GM23248 (cell line): ENCODE measurements around the gene PTPRD. TPM values are rescaled to one million over a fixed set of nuclear protein-coding genes. Genes with fewer than 3 reads are reported as not detected.
"Not testable (repeated sequence)": the region's sequence is repeated elsewhere in the genome, so short reads cannot be mapped to it uniquely, and the experiment has no call there.

Experiments
- DNase-seq: peaks from one replicate; pipeline ENCODE4 v3.0.0-alpha.2; 2015
- H2AFZ ChIP-seq: fragments of 200-600 bp; sonication (generic); 2 replicates; pipeline ENCODE4 v1.6.1; 2016; ENCODE audit warnings: antibody characterized with exemption
- H3F3A ChIP-seq: fragments of 200-600 bp; sonication (generic); 2 replicates; pipeline ENCODE4 v1.6.1; 2016; ENCODE audit warnings: mild to moderate bottlenecking, antibody characterized with exemption, mixed run types; ENCODE audit not compliant: insufficient read depth
- H3K27ac ChIP-seq: fragments of 200-600 bp; sonication (generic); 2 replicates; pipeline ENCODE4 v1.5.1; 2016; ENCODE audit warnings: mild to moderate bottlenecking
- H3K27me3 ChIP-seq: fragments of 200-600 bp; sonication (generic); replicated peaks from 2 replicates; pipeline ENCODE4 v1.6.1; 2016; ENCODE audit warnings: mild to moderate bottlenecking; ENCODE audit not compliant: insufficient read depth
- H3K36me3 ChIP-seq: fragments of 200-600 bp; sonication (generic); 2 replicates; pipeline ENCODE4 v1.6.1; 2016; ENCODE audit warnings: low read depth, mild to moderate bottlenecking
- H3K4me1 ChIP-seq: fragments of 200-600 bp; sonication (generic); 2 replicates; pipeline ENCODE4 v1.6.1; 2016; ENCODE audit warnings: mild to moderate bottlenecking; ENCODE audit not compliant: insufficient read depth
- H3K4me2 ChIP-seq: fragments of 200-600 bp; sonication (generic); one replicate; pipeline ENCODE4 v1.6.1; 2016; ENCODE audit warnings: mild to moderate bottlenecking; ENCODE audit not compliant: unreplicated experiment
- H3K4me3 ChIP-seq: fragments of 200-600 bp; sonication (generic); 2 replicates; pipeline ENCODE4 v1.5.1; 2016; ENCODE audit warnings: mild to moderate bottlenecking
- H3K79me2 ChIP-seq: fragments of 200-600 bp; sonication (generic); 2 replicates; pipeline ENCODE4 v1.6.1; 2016; ENCODE audit warnings: mild to moderate bottlenecking; ENCODE audit not compliant: insufficient read depth
- H3K9ac ChIP-seq: fragments of 200-600 bp; sonication (generic); 2 replicates; pipeline ENCODE4 v1.6.1; 2016; ENCODE audit warnings: mild to moderate bottlenecking
- H3K9me2 ChIP-seq: fragments of 200-600 bp; sonication (generic); 2 replicates; pipeline ENCODE4 v1.6.1; 2016; ENCODE audit warnings: mixed run types, mild to moderate bottlenecking, moderate library complexity; ENCODE audit not compliant: insufficient read depth
- H3K9me3 ChIP-seq: fragments of 200-600 bp; sonication (generic); one replicate; pipeline ENCODE4 v1.6.1; 2017; ENCODE audit warnings: low read depth
- H4K20me1 ChIP-seq: fragments of 200-600 bp; sonication (generic); 2 replicates; pipeline ENCODE4 v1.6.0; 2016; ENCODE audit not compliant: insufficient read depth
- EZH2 ChIP-seq: fragments of 200-600 bp; sonication (generic); IDR thresholded peaks from 2 replicates; pipeline ENCODE4 v1.6.1; 2018; ENCODE audit warnings: antibody characterized with exemption, mild to moderate bottlenecking; ENCODE audit not compliant: insufficient read depth, poor library complexity, severe bottlenecking
- EZH2phosphoT487 ChIP-seq: fragments of 200-600 bp; sonication (generic); IDR thresholded peaks from 2 replicates; pipeline ENCODE4 v1.6.1; 2018; ENCODE audit warnings: antibody characterized with exemption, moderate library complexity, mild to moderate bottlenecking, low read depth; ENCODE audit not compliant: insufficient read depth
- WGBS, 2 experiments: methylation state at CpG; one replicate each; pipeline ENCODE4 v1.1.6; 2015 to 2017; ENCODE audit warnings: low lambda C conversion rate in 2 of 2, low coverage in 1 of 2; ENCODE audit errors: missing lambda C conversion rate in 2 of 2; 5-methylcytosine and 5-hydroxymethylcytosine counted together
- in situ Hi-C: fragments of 300-500 bp; cut with MboI; formaldehyde crosslinking; loops from 2 replicates; pipeline ENCODE4 v1.15.0; 2020
- polyA plus RNA-seq: library from polyadenylated mRNA; unstranded; fragments of >200 nt; fragmentation: Nextera tagmentation; extraction: Ambion mirVana; gene quantifications from 2 replicates; pipeline ENCODE4 v1.2.1, GENCODE V29; 2016
- total RNA-seq: library from RNA; depleted of rRNA; stranded (reverse); fragments of >200 nt; shearing (Covaris generic); gene quantifications from 2 replicates; pipeline ENCODE4 v1.2.3, GENCODE V29; 2014

The PTPRD gene
- total and polyA plus RNA-seq, 2 experiments from 2014 or later = 0.05 TPM; not detected in 1

DNA sequence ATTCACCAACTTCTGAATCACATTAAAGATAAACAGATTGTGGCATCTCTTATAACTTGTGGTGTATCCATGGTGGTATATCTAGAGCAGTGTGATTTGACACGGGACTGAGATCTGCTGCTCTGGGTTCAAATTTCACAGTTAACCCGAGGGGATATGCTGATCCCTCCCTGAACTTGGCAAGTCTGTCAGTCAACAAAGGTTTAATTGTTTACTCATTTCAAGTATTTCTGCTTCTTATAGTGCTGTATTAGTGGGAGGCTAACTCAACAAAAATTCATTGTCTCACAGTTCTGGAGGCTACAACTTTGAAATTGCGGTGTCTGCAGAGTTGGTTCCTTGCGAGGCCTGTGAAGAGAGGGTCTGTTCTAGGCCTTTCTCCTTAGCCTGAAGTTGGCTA is 1175.2 kb downstream of the PTPRD start:
- H3K4me1 ChIP-seq = no peaks in the 10 kb centered on the region
- H3K27me3 ChIP-seq = no peaks in the 10 kb centered on the region
- no peaks in the 10 kb centered on the region for H3K9me2 ChIP-seq
- H3K79me2 ChIP-seq = no peaks in the 10 kb centered on the region
- H2AFZ ChIP-seq = no peak overlapping the region
- no peaks in the 10 kb centered on the region for H3K36me3 ChIP-seq
- no peaks in the 10 kb centered on the region for H4K20me1 ChIP-seq
- DNase-seq = no peak
- no peaks in the 10 kb centered on the region for H3K9me3 ChIP-seq
- no peaks in the 10 kb centered on the region for H3F3A ChIP-seq
- in situ Hi-C loops = no loop called here
- H3K9ac ChIP-seq = no peak overlapping the region
- WGBS, 2 experiments = 19 to 22% methylated on average over 4 of the region's 4 CpGs
- TF ChIP-seq EZH2phosphoT487 (no peak), EZH2 (no peak)
- H3K4me3 ChIP-seq = no peak overlapping the region
- H3K27ac ChIP-seq = no peak overlapping the region
- H3K4me2 ChIP-seq = no peak overlapping the region

- DNase-seq, H3K79me2 ChIP-seq, H3K4me3 ChIP-seq, H3F3A ChIP-seq, H3K36me3 ChIP-seq, H3K9ac ChIP-seq, H4K20me1 ChIP-seq, H3K4me1 ChIP-seq, H3K27me3 ChIP-seq, H3K27ac ChIP-seq, H3K9me2 ChIP-seq, H2AFZ ChIP-seq, H3K4me2 ChIP-seq, H3K9me3 ChIP-seq, in situ Hi-C loops: not testable (repeated sequence)
- 33 to 41% methylated on average over 10 of the region's 10 CpGs for WGBS, 2 experiments
Observed at GRCh38 chr9:9426454-9426853, 1186.3 kb downstream of the PTPRD start.

DNA sequence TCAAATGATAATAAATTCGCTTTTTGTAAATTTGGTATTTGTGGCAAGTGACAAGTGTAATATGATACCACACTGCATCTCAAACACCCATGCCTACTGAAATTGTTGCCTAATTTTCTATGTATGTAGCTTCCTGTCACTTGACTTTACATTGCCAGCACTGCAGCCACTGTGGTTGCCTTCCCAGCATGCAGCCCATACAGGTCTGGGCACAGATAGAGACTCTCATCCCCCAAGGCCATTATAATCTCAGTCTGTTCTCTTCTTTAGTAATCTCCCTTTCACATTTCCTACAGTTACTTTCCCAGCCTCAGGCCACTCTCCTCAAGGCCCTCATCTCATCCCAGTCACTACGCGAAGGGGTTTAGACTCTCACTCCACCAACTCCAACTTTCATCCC is 1200.6 kb downstream of the PTPRD start:
- Histone ChIP-seq H2AFZ (no peak overlapping the region), H3K4me2 (no peak overlapping the region), H3K79me2 (no peaks in the 10 kb centered on the region), H3K4me1 (no peaks in the 10 kb centered on the region), H4K20me1 (no peaks in the 10 kb centered on the region), H3K4me3 (no peak overlapping the region), H3K27me3 (no peaks in the 10 kb centered on the region), H3K36me3 (no peaks in the 10 kb centered on the region), H3F3A (no peaks in the 10 kb centered on the region), H3K9ac (no peak overlapping the region), H3K9me2 (no peaks in the 10 kb centered on the region), H3K9me3 (no peaks in the 10 kb centered on the region), H3K27ac (no peak overlapping the region)
- no peak for TF ChIP-seq EZH2
- no peak for TF ChIP-seq EZH2phosphoT487
- no peak for DNase-seq
- in situ Hi-C loops = no loop called here
- WGBS, 2 experiments = 43 to 44% methylated on average over 3 of the region's 3 CpGs

DNA sequence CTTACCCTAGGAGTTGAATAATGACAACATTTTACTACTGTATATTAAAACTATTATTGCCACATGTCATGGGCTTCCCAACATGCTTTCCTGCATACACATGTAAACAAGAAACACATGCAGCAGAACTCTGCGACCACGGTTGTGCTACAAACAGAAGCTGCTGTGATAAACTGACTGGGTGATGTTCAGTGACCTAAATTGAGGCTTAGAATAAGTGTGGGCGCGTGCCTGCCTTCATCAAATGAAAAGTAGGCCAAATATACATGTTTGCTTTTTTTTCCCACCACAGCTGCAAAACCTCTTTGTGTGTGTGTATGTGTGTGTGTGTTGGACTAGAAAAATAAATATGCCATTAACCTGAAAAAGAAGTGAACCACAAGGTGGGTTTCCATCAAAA is 1202.1 kb downstream of the PTPRD start:
- WGBS, 2 experiments = 1 to 3% methylated on average over 4 of the region's 4 CpGs
- no peak overlapping the region for H3K4me2 ChIP-seq
- no peaks in the 10 kb centered on the region for H4K20me1 ChIP-seq
- no peak overlapping the region for H3K27ac ChIP-seq
- no peak for DNase-seq
- no peaks in the 10 kb centered on the region for H3F3A ChIP-seq
- no peaks in the 10 kb centered on the region for H3K27me3 ChIP-seq
- no peaks in the 10 kb centered on the region for H3K9me2 ChIP-seq
- H3K36me3 ChIP-seq = no peaks in the 10 kb centered on the region
- no peak for TF ChIP-seq EZH2phosphoT487
- no peak for TF ChIP-seq EZH2
- H3K4me1 ChIP-seq = no peaks in the 10 kb centered on the region
- H3K79me2 ChIP-seq = no peaks in the 10 kb centered on the region
- no peak overlapping the region for H3K9ac ChIP-seq
- no peak overlapping the region for H2AFZ ChIP-seq
- no peak overlapping the region for H3K4me3 ChIP-seq
- peaks cover 7% of the 10 kb centered on the region for H3K9me3 ChIP-seq
- in situ Hi-C loops = no loop called here

DNA sequence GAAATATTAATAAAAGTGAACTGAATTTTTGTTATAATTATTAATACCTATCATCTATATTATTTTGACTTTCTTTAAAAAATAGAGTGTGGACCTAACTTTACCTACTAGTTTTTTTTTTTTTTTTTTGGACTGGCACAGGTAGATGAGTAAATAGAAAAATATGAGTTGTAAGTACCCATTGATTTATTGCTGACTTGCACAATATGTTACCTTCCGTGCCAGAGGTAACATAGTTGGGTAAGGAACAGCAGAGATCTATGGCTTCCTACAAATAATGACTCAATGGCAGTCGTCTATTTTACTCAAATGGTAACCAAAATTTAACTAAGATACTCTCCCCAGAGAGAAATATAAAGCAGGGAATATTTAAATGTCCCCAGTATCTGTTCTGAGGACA is 1212.8 kb downstream of the PTPRD start:
- no peak overlapping the region for H3K27ac ChIP-seq
- in situ Hi-C loops = no loop called here
- H3K36me3 ChIP-seq = no peaks in the 10 kb centered on the region
- no peak overlapping the region for H3K9ac ChIP-seq
- no peaks in the 10 kb centered on the region for H3K27me3 ChIP-seq
- H3K4me2 ChIP-seq = no peak overlapping the region
- no peaks in the 10 kb centered on the region for H4K20me1 ChIP-seq
- 19 to 28% methylated on average over 2 of the region's 2 CpGs for WGBS, 2 experiments
- no peaks in the 10 kb centered on the region for H3K4me1 ChIP-seq
- no peak overlapping the region for H3K4me3 ChIP-seq
- no peaks in the 10 kb centered on the region for H3K9me3 ChIP-seq
- no peaks in the 10 kb centered on the region for H3K79me2 ChIP-seq
- no peaks in the 10 kb centered on the region for H3K9me2 ChIP-seq
- no peak for DNase-seq
- H3F3A ChIP-seq = no peaks in the 10 kb centered on the region
- H2AFZ ChIP-seq = no peak overlapping the region
- no peak for TF ChIP-seq EZH2
- no peak for TF ChIP-seq EZH2phosphoT487
